B cell (primary cell): ENCODE data around the gene TRAF5. TPM values are rescaled to one million over a fixed set of nuclear protein-coding genes. Genes with fewer than 3 reads are reported as not detected.
"Not testable (repeated sequence)": the region's sequence is repeated elsewhere in the genome, so short reads cannot be mapped to it uniquely, and the experiment has no call there.

Experiments
- ATAC-seq: fragments of 200-7000 bp; cut with Tn5 transposase; one replicate; pipeline ENCODE4 v1.10.0; 2021; ENCODE audit warnings: low read depth, mild to moderate bottlenecking, moderate number of reproducible peaks, moderate library complexity
- CTCF ChIA-PET: fragments of 350-600 bp; sonication (Branson Sonifier 250); formaldehyde crosslinking; loops from one replicate; lab custom pipeline; 2021; ENCODE audit warnings: antibody characterized with exemption, inconsistent platforms; lab: Charles Lee
- POLR2A ChIA-PET: fragments of 350-600 bp; sonication (Branson Sonifier 250); formaldehyde crosslinking; loops from one replicate; lab custom pipeline; 2021; ENCODE audit warnings: antibody characterized with exemption; lab: Charles Lee
- DNase-seq: peaks from one replicate; pipeline ENCODE4 v3.0.0; 2013
- H2AFZ ChIP-seq: 2 replicates; pipeline ENCODE4 v1.6.1; 2012; ENCODE audit warnings: mild to moderate bottlenecking, low read depth, low read length; ENCODE audit not compliant: insufficient read depth, poor library complexity, severe bottlenecking
- H3K27ac ChIP-seq, 2 donors: 1 replicate in 1 of 2; 2 replicates in 1 of 2; pipeline ENCODE4 v1.5.1; 2012 to 2013; ENCODE audit warnings: low read length in 2 of 2, mild to moderate bottlenecking in 2 of 2, moderate library complexity in 1 of 2
- H3K27me3 ChIP-seq, 4 experiments: fragments of 200-600 bp in 1 of 4; sonication (generic) in 1 of 4; replicated peaks in 1 of 4; 1 replicate in 2 of 4; 2 replicates in 2 of 4; pipeline versions ENCODE4 v1.6.1 to v1.7.0; 2013 to 2016; ENCODE audit warnings: low read length in 3 of 4, mild to moderate bottlenecking in 2 of 4, mixed read lengths in 1 of 4, moderate library complexity in 1 of 4; ENCODE audit not compliant: insufficient read depth in 4 of 4, control insufficient read depth in 3 of 4; ENCODE audit errors: control extremely low read depth in 1 of 4
- H3K36me3 ChIP-seq, 2 experiments: replicated peaks in 1 of 2; 1 replicate in 1 of 2; 2 replicates in 1 of 2; pipeline versions ENCODE4 v1.6.1 to v1.7.1; 2013; ENCODE audit warnings: low read length in 1 of 2; ENCODE audit not compliant: insufficient read depth in 2 of 2, control insufficient read depth in 1 of 2; ENCODE audit errors: control extremely low read depth in 1 of 2, extremely low read depth in 1 of 2
- H3K4me1 ChIP-seq, 2 donors: fragments of 200-600 bp in 1 of 2; sonication (generic) in 1 of 2; 1 replicate in 1 of 2; 2 replicates in 1 of 2; pipeline versions ENCODE4 v1.5.1 to v1.6.1; 2013 to 2017; ENCODE audit warnings: low read length in 2 of 2; ENCODE audit not compliant: control insufficient read depth in 2 of 2, insufficient read depth in 2 of 2
- H3K4me2 ChIP-seq: replicated peaks from 2 replicates; pipeline ENCODE3; 2012; ENCODE audit warnings: mild to moderate bottlenecking, low read depth, low read length; ENCODE audit not compliant: poor library complexity, severe bottlenecking
- H3K4me3 ChIP-seq, 5 experiments: fragments of 200-600 bp in 1 of 5; sonication (generic) in 1 of 5; 1 replicate in 3 of 5; 2 replicates in 2 of 5; pipeline versions ENCODE4 v1.5.1 to v1.7.0; 2011 to 2016; ENCODE audit warnings: low read length in 4 of 5, mild to moderate bottlenecking in 4 of 5, low read depth in 2 of 5, control low read depth in 1 of 5, moderate library complexity in 1 of 5; ENCODE audit not compliant: insufficient read depth in 1 of 5; ENCODE audit errors: control extremely low read depth in 1 of 5, extremely low read depth in 1 of 5
- H3K79me2 ChIP-seq: fragments of 200-600 bp; sonication (generic); one replicate; pipeline ENCODE4 v1.6.0; 2016; ENCODE audit warnings: low read length; ENCODE audit not compliant: control insufficient read depth, insufficient read depth
- H3K9ac ChIP-seq: fragments of 200-600 bp; sonication (generic); 2 replicates; pipeline ENCODE4 v1.6.1; 2017; ENCODE audit warnings: mild to moderate bottlenecking, low read length, moderate library complexity
- H3K9me3 ChIP-seq, 3 donors: one replicate each; pipeline versions ENCODE4 v1.6.1 to v1.7.1; 2013; ENCODE audit warnings: low read length in 2 of 3; ENCODE audit not compliant: control insufficient read depth in 2 of 3, insufficient read depth in 1 of 3; ENCODE audit errors: control extremely low read depth in 1 of 3
- H4K20me1 ChIP-seq: 2 replicates; pipeline ENCODE4 v1.6.0; 2012; ENCODE audit warnings: mild to moderate bottlenecking, low read length; ENCODE audit not compliant: insufficient read depth, control insufficient read depth, poor library complexity, severe bottlenecking
- H3K27ac Mint-ChIP-seq: one replicate; pipeline ENCODE4 v1.8.0; 2021; ENCODE audit warnings: mixed read lengths
- H3K27me3 Mint-ChIP-seq: one replicate; pipeline ENCODE4 v1.8.0; 2021; ENCODE audit warnings: mixed read lengths
- H3K4me1 Mint-ChIP-seq: one replicate; pipeline ENCODE4 v1.8.0; 2021; ENCODE audit warnings: mixed read lengths
- H3K4me3 Mint-ChIP-seq: one replicate; pipeline ENCODE4 v1.8.0; 2021; ENCODE audit warnings: mixed read lengths
- H3K9me3 Mint-ChIP-seq: one replicate; pipeline ENCODE4 v1.8.0; 2022; ENCODE audit warnings: mixed read lengths; ENCODE audit not compliant: insufficient read depth
- WGBS: methylation state at CpG from one replicate; pipeline ENCODE4 v1.1.5; 2013; ENCODE audit warnings: missing lambda C conversion rate; ENCODE audit not compliant: insufficient coverage; 5-methylcytosine and 5-hydroxymethylcytosine counted together
- intact Hi-C: fragments of 100-400 bp; cut with micrococcal nuclease; formaldehyde crosslinking; loops from one replicate; pipeline ENCODE4 v1.10.0; 2022
- polyA plus RNA-seq: library from polyadenylated mRNA; depleted of rRNA; stranded (reverse); fragments of >200 nt; gene quantifications from 2 replicates; pipeline ENCODE4 v1.2.3, GENCODE V29; 2012
- total RNA-seq, 2 donors: library from RNA; stranded (reverse); fragments of 120-200 nt in 1 of 2; gene quantifications; 1 replicate in 1 of 2; 2 replicates in 1 of 2; pipeline versions ENCODE4 v1.2.3 to v1.2.4, GENCODE V29; 2013 to 2022

Gene TRAF5
- total and polyA plus RNA-seq, 2 donors (not counting 1 experiment from before 2014, with no cell fraction given) = 129 to 143 TPM

- intact Hi-C loops = loop anchor here (10.0 kb wide), 1 partner anchor 59 kb away; no protein-coding TSS in a partner anchor
- H3K27me3 Mint-ChIP-seq, H3K9me3 Mint-ChIP-seq, H3K27me3 ChIP-seq, H3K4me1 Mint-ChIP-seq, H3K79me2 ChIP-seq, H3K4me1 ChIP-seq, H3K36me3 ChIP-seq, H3K9me3 ChIP-seq, H3K27ac ChIP-seq, H4K20me1 ChIP-seq, H3K9ac ChIP-seq: not testable (repeated sequence)
- POLR2A ChIA-PET = interaction anchor here (0.9 to 1.9 kb wide), 2 partner anchors 93 to 158 kb away, joined by 4 to 5 read pairs; no protein-coding TSS in a partner anchor
- Mint-ChIP-seq H3K27ac (peak overlapping the region; percentile 11), H3K4me3 (peak overlapping the region; percentile 62)
- 30% methylated on average over 43 of the region's 43 CpGs for WGBS
- H3K4me2 ChIP-seq = peak overlapping the region; percentile 52
- DNase-seq (peak; percentile 55), ATAC-seq (peak; percentile 77)
- CTCF ChIA-PET = interaction anchor here (1.0 to 2.3 kb wide), 5 partner anchors 33 to 158 kb away, joined by 3 to 11 read pairs (median 4); partner anchors contain the start of gene RCOR3
- peak overlapping the region in 1 of 5 experiments; percentile 36 for H3K4me3 ChIP-seq
- peak overlapping the region; percentile 66 for H2AFZ ChIP-seq
Observed at GRCh38 chr1:211416246-211416627, 89.6 kb downstream of the TRAF5 start.

GRCh38 chr1:211416628-211417323 lies 90.1 kb downstream of the TRAF5 start:
- CTCF ChIA-PET = interaction anchor here (1.0 to 2.3 kb wide), 5 partner anchors 33 to 158 kb away, joined by 3 to 11 read pairs (median 4); partner anchors contain the start of gene RCOR3
- intact Hi-C loops = loop anchor here (1.0 to 10.0 kb wide), 2 partner anchors 34 to 58 kb away; no protein-coding TSS in a partner anchor
- H3K9me3 ChIP-seq, H3K36me3 ChIP-seq, H3K27me3 ChIP-seq, H4K20me1 ChIP-seq, H3K27ac ChIP-seq, H3K4me1 Mint-ChIP-seq, H3K79me2 ChIP-seq, H3K27me3 Mint-ChIP-seq, H3K4me1 ChIP-seq, H3K9me3 Mint-ChIP-seq: not testable (repeated sequence)
- H3K9ac ChIP-seq = peak overlapping the region; percentile 33
- peak; percentile 73 for ATAC-seq
- whole genome bisulfite sequencing = 35% methylated on average over 46 of the region's 46 CpGs
- H3K4me2 ChIP-seq = peak overlapping the region; percentile 52
- H3K27ac Mint-ChIP-seq = peak overlapping the region; percentile 78
- H3K4me3 ChIP-seq = peak overlapping the region in 3 of 5 experiments; percentile 15 to 36 (median 33)
- peak overlapping the region; percentile 66 for H2AFZ ChIP-seq
- POLR2A ChIA-PET = interaction anchor here (0.9 to 1.9 kb wide), 2 partner anchors 93 to 158 kb away, joined by 4 to 5 read pairs; no protein-coding TSS in a partner anchor
- DNase-seq = peak; percentile 52
- H3K4me3 Mint-ChIP-seq = peak overlapping the region; percentile 80
